ENCODE measurements around the gene ZNF813. TPM values are rescaled to one million over a fixed set of nuclear protein-coding genes. Genes with fewer than 3 reads are reported as not detected.

The ZNF813 gene
- polyA plus RNA-seq, 3 donors, result 0.32 to 1.9 (median 0.61) TPM

DNA sequence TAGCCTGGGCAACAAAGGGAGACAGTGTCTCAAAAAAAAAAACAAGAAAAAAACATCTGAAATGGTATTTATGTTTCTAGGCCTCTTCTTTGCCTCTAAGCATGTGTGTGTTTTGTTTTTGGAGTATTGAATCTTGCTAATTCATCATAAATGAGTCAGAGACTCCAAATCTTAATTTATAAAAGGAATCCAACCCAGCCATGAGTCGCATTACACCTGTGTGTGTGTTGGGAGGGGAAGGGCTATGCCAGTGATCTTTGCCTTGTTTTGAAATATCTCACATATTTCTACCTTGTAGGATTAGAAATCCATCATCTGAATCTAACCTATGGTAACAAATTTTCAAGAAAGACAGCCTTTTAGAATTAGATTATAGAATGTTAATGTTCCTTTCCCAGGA is 74.4 kb downstream of the ZNF813 start:
- Histone ChIP-seq H3K36me3 (replicated peaks in 1 of 2; ENCODE audit: control insufficient read depth in 1 of 2, insufficient read depth in 2 of 2, low read length in 2 of 2) (peaks cover 0 to 19% of the 10 kb centered on the region in 2 donors), H3K27ac (ENCODE audit: low read depth in 1 of 2, low read length in 2 of 2) (no peak overlapping the region), H4K20me1 (ENCODE audit: insufficient read depth, low read length) (no peaks in the 10 kb centered on the region), H3K9me3 (replicated peaks in 1 of 2; ENCODE audit: control insufficient read depth in 1 of 2, insufficient read depth in 1 of 2, low read length in 2 of 2) (peaks cover 7 to 23% of the 10 kb centered on the region in 2 donors), H3K9ac (ENCODE audit: insufficient read depth, low read length, poor library complexity, severe bottlenecking) (no peak overlapping the region), H3K27me3 (ENCODE audit: control insufficient read depth in 2 of 2, insufficient read depth in 2 of 2, low read length in 2 of 2) (no peaks in the 10 kb centered on the region), H3K4me2 (replicated peaks; ENCODE audit: extremely low read depth, low read length, poor library complexity, severe bottlenecking) (no peak overlapping the region), H3K4me1 (ENCODE audit: control insufficient read depth in 1 of 2, insufficient read depth in 2 of 2, low read length in 2 of 2) (peaks cover 8 to 9% of the 10 kb centered on the region in 2 donors), H2AFZ (ENCODE audit: insufficient read depth, low read depth, low read length, poor library complexity, severe bottlenecking) (no peak overlapping the region), H3K79me2 (ENCODE audit: insufficient read depth, low read length) (no peaks in the 10 kb centered on the region), H3K4me3 (replicated peaks in 1 of 3; ENCODE audit: low read depth in 2 of 3, low read length in 3 of 3) (no peak overlapping the region)
- Mint-ChIP-seq H3K27ac (peak overlapping the region in 3 of 7 donors; percentile 32 to 53 (median 50)), H3K27me3 (ENCODE audit: low read depth in 3 of 3) (peaks cover 0 to 2% (median 0%) of the 10 kb centered on the region in 3 donors), H3K4me3 (no peak overlapping the region), H3K36me3 (peaks cover 32 to 43% of the 10 kb centered on the region in 2 donors), H3K4me1 (peaks cover 15% of the 10 kb centered on the region), H3K9me3 (peaks cover 10 to 19% (median 14%) of the 10 kb centered on the region in 7 donors)
- no CpG with 5 or more reads among the region's 1 CpG for WGBS (ENCODE audit: insufficient coverage)
- DNase-seq, result no peak
- TF ChIP-seq, protein P1, sequence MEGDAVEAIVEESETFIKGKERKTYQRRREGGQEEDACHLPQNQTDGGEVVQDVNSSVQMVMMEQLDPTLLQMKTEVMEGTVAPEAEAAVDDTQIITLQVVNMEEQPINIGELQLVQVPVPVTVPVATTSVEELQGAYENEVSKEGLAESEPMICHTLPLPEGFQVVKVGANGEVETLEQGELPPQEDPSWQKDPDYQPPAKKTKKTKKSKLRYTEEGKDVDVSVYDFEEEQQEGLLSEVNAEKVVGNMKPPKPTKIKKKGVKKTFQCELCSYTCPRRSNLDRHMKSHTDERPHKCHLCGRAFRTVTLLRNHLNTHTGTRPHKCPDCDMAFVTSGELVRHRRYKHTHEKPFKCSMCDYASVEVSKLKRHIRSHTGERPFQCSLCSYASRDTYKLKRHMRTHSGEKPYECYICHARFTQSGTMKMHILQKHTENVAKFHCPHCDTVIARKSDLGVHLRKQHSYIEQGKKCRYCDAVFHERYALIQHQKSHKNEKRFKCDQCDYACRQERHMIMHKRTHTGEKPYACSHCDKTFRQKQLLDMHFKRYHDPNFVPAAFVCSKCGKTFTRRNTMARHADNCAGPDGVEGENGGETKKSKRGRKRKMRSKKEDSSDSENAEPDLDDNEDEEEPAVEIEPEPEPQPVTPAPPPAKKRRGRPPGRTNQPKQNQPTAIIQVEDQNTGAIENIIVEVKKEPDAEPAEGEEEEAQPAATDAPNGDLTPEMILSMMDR (IDR thresholded peaks at IDR 0.05), result no peak
- intact Hi-C loops (cut with micrococcal nuclease), result no loop called here

GRCh38 chr19:53545271-53546065 is 77.9 kb downstream of the ZNF813 start:
- Histone ChIP-seq H3K9me3 (replicated peaks in 1 of 2; ENCODE audit: control insufficient read depth in 1 of 2, insufficient read depth in 1 of 2, low read length in 2 of 2) (peaks cover 0 to 3% of the 10 kb centered on the region in 2 donors), H2AFZ (ENCODE audit: insufficient read depth, low read depth, low read length, poor library complexity, severe bottlenecking) (no peak overlapping the region), H3K27me3 (ENCODE audit: control insufficient read depth in 2 of 2, insufficient read depth in 2 of 2, low read length in 2 of 2) (no peaks in the 10 kb centered on the region), H3K79me2 (ENCODE audit: insufficient read depth, low read length) (no peaks in the 10 kb centered on the region), H4K20me1 (ENCODE audit: insufficient read depth, low read length) (no peaks in the 10 kb centered on the region), H3K9ac (ENCODE audit: insufficient read depth, low read length, poor library complexity, severe bottlenecking) (no peak overlapping the region), H3K4me3 (replicated peaks in 1 of 3; ENCODE audit: low read depth in 2 of 3, low read length in 3 of 3) (no peak overlapping the region), H3K36me3 (replicated peaks in 1 of 2; ENCODE audit: control insufficient read depth in 1 of 2, insufficient read depth in 2 of 2, low read length in 2 of 2) (peaks cover 0 to 13% of the 10 kb centered on the region in 2 donors), H3K4me1 (ENCODE audit: control insufficient read depth in 1 of 2, insufficient read depth in 2 of 2, low read length in 2 of 2) (peaks cover 17 to 22% of the 10 kb centered on the region in 2 donors), H3K27ac (ENCODE audit: low read depth in 1 of 2, low read length in 2 of 2) (no peak overlapping the region), H3K4me2 (replicated peaks; ENCODE audit: extremely low read depth, low read length, poor library complexity, severe bottlenecking) (no peak overlapping the region)
- no peak for DNase-seq
- Mint-ChIP-seq H3K27ac (peak overlapping the region in 1 of 7 donors; percentile 52), H3K36me3 (peaks cover 29 to 37% of the 10 kb centered on the region in 2 donors), H3K4me1 (peaks cover 27% of the 10 kb centered on the region), H3K4me3 (no peak overlapping the region), H3K27me3 (ENCODE audit: low read depth in 3 of 3) (peaks cover 0 to 2% (median 0%) of the 10 kb centered on the region in 3 donors), H3K9me3 (peaks cover 0 to 14% (median 6%) of the 10 kb centered on the region in 7 donors)
- TF ChIP-seq, protein P1 (IDR thresholded peaks at IDR 0.05), result no peak
- intact Hi-C loops (cut with micrococcal nuclease), result no loop called here
- 100% methylated on average over 12 of the region's 25 CpGs for WGBS (ENCODE audit: insufficient coverage)

Other genes starting within 250 kb of the ZNF813 start
- gene ZNF677, start 212.9 kb upstream of the ZNF813 start, polyA plus RNA-seq, result 1 to 10 TPM in 2 of 3 donors, under 1 TPM in 1; 0.68 to 2.1 (median 1.5) TPM
- gene VN1R2, start 209.4 kb upstream of the ZNF813 start, polyA plus RNA-seq, result not detected
- not detected for gene VN1R4, start 200.0 kb upstream of the ZNF813 start, polyA plus RNA-seq
- gene ZNF845, start 134.0 kb upstream of the ZNF813 start, polyA plus RNA-seq, result 1 to 10 TPM in 2 of 3 donors, under 1 TPM in 1; 0.51 to 3.6 (median 2.6) TPM
- 1 to 10 TPM in 1 of 3 donors, under 1 TPM in 2; 0.29 to 2.0 (median 0.64) TPM for gene ZNF525, start 102.0 kb upstream of the ZNF813 start, polyA plus RNA-seq
- gene ZNF765, start 72.6 kb upstream of the ZNF813 start, polyA plus RNA-seq, result 1 to 10 TPM; 1.5 to 5.0 (median 3.4) TPM
- 1 to 10 TPM; 3.4 to 6.1 (median 5.6) TPM for gene ZNF761, start 35.7 kb upstream of the ZNF813 start, polyA plus RNA-seq
- gene ZNF331, start 70.4 kb downstream of the ZNF813 start, polyA plus RNA-seq, result 10 to 100 TPM in 1 of 3 donors, 1 to 10 TPM in 2; 6.6 to 42.4 (median 9.5) TPM
- not detected for gene DPRX, start 164.3 kb downstream of the ZNF813 start, polyA plus RNA-seq

All from CD14-positive monocyte (primary cell).